GM19328 (cell line): Measurements from ENCODE around the gene GPRASP2.

Experiments used
- ATAC-seq: cut with Tn5 transposase; IDR thresholded peaks from one replicate; pipeline ENCODE4 v1.9.1; 2021; ENCODE audit warnings: mild to moderate bottlenecking, moderate library complexity; ENCODE audit not compliant: unreplicated experiment

GPRASP2 gene

DNA sequence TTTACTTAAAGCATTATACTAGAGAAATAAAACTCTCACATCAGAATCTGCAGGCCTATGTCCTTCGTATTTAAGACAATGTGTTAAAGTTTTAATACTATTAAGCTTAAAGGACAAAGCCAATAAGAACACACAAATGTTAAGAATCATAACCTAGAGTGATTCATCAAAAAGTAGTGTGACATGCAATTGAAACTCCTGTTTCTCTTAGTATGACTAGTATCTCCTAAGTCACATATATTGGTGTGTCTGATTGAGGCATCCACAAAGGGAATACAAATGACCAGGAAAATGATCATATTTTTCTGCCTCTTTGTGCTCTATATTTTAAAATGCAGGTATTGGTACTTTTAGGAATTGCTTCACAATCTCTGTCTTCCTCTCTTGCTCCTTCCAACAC, 32.1 kb downstream of the GPRASP2 start:
- no peak for ATAC-seq

DNA sequence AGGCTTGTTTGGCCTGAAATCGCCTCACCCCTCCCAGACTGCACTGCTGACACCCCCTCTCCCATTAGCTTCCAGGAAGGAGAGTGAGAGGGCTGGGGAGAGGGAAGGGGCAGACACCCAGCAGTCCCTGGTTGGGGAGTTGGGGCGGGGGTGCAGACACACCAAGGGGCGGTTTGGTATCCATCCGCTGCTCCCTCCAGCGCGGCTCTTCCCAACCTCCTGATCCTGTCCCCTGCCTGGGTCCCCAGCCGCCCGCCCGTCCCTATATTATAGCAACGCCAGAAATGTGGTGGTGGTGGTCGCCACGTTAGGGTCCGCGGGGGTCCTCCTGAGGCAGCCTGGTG, 33.2 kb downstream of the GPRASP2 start:
- ATAC-seq = no peak

DNA sequence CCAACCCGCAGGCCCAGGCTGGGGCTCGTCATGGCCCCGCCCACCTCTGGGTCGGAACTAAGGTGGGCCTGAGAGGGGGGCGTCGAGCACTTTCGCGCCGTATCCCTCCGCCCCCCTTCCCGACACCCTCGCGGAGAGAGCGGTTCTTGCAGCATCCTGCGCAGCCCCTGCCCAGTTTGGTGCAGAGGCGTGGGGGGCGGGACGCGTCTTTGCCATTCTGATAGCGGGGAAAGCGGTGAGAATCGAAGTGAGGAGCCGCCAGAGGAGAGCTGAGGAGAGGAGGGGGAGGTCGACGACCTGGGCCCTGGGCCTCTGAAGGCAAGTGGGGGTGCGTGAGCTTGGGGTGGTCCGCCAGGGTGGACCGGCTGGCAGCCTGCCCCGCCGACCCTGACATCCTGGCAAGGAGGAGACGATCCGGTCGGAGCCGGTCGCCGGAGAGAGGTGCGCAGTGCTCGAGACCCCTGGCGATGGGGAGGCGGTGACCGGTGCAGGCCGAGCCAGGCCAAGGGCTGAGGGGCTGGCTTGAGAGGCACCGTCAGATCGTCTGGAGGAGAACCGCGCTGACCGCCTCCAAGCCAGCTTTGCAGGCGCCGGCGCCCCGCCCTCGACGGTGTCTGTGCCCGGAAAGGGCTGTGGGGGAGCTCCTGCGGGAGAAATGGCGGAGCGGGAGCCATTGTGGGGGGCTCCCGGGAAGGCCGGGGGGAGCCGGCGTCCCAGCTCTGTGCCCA, 33.8 kb downstream of the GPRASP2 start:
- no peak for ATAC-seq

DNA sequence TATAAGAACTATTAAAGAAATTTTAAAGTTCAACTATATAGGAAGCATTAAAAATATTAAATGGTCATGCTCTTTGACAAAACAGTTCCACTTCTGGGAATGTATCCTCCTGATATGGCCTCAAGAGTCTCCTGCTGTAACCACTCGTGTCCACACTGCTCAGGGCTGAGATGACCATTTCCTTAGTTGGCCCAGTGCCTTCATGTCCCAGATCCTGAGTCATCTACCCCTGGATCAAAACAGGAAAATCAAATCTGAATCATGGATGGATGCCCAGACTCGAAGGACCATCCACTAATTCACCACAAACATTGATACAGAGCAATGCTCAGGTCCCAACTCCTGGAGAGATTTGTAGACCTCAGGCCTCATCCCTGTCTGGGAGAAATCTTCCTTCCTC, 53.0 kb downstream of the GPRASP2 start:
- no peak for ATAC-seq

DNA sequence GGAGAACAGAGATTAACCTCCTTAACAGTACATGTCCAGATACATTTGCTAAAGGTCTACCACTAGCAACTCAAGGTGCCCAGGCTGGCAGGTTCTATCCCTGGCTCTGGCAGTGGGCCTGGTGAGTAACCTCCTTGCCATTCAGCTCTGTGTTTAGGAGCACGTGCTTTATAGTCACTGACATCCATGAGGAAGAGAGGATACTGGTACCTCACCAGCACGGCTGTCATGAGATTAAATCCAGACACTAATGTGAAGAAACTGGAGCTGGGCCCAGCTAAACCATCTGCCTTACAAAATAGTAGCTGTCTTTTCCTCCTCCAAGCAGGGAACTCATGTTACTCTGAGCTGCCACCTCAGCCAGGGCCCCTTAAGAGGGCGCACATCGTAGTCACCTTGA, 53.6 kb downstream of the GPRASP2 start:
- ATAC-seq = no peak

DNA sequence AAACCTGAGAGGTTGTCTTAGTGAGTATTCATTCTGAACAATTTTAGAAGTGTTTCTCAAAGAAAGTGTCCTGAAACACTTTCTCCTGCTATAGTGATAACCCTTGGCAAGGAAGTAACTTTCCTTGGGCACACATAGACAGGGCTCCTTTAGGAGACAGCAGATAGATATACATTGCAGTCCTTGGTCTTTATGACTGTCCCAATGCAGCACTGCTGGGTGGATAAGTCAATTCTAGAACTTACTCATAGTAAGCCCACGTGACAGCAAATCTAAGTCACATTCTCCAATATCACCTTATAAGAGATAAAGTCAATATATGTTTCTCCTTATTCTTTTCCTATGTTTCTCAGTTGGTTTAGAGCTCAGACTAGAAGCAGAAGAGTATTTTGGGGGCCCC, 55.0 kb downstream of the GPRASP2 start:
- ATAC-seq = no peak
